OCI-LY7 (cell line): ENCODE data around the gene VWA8.

ENCODE experiments used
- CTCF ChIP-seq: fragments of 200-600 bp; sonication (generic); conservative IDR thresholded peaks from 2 replicates; pipeline ENCODE4 v1.5.1; 2014; ENCODE audit warnings: mild to moderate bottlenecking, antibody characterized with exemption, low read length, moderate library complexity, mixed read lengths
- EZH2phosphoT487 ChIP-seq: fragments of 200-600 bp; sonication (generic); IDR thresholded peaks from 2 replicates; pipeline ENCODE4 v1.6.1; 2018; ENCODE audit warnings: low read depth, borderline replicate concordance, mild to moderate bottlenecking, mixed run types, antibody characterized with exemption, low read length, moderate library complexity, mixed read lengths

DNA sequence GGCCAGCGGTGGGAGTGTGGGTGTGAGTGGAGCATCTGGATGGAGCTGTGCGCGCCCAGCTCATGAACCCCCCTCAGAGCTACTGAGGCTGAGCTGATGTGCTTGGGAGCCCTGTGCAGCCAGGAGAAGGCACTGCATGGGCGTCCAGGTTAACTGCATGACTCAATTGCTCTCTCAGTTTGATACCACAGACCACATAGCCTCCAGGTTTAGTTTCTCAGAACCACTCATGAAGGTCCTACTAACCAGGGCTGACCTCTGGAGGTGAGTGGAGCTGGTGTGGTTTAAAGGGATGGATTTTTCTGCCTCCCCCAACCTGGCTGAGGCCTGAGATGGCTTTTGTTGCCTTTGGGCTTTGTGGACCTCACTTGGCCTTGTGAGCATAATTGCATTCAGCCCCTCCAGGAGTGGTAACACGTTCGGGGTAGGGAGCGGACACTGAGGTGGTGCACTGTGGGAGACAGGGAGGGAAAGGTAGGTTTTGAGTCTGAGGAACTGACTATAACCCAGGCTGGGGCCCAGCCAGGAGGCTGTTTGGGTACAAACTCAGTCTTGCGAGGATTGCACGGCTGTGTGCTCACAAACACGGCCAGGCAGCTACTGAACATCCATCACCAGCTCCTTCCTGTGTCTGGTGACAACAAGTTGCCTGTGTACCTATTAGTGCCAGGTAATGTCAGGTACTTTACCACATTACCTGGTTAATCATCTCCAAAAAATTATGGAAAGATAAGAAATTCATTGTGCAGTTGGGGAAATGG is 406.1 kb downstream of the VWA8 start:
- TF ChIP-seq CTCF = 0 out of 2 replicates have a peak, but pooled peaks have one; percentile 21
- TF ChIP-seq EZH2phosphoT487 = no peak
